ENCODE data around the gene HSPG2.

HSPG2 gene

DNA sequence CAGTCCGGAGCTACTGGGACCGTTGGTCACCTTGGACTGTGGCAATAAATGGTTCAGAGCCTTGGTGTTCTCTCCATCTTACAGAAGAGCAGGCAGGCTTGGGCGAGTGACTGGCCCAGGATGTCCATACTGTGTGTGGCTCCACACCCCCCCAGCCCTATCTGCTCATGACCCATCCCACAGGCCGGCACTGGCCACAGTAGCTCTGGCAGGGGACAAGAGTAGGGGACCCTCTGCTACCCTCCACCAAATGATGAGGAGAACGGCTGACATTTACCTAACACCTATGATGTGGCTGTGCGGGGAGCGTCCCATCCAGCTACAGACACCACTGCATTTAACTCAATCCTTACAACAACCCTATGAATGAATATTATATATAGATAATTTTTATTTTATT, 111.7 kb downstream of the HSPG2 start:
- DNase-seq (ENCODE audit: low spot score), result no peak
- TF ChIP-seq, protein P1, sequence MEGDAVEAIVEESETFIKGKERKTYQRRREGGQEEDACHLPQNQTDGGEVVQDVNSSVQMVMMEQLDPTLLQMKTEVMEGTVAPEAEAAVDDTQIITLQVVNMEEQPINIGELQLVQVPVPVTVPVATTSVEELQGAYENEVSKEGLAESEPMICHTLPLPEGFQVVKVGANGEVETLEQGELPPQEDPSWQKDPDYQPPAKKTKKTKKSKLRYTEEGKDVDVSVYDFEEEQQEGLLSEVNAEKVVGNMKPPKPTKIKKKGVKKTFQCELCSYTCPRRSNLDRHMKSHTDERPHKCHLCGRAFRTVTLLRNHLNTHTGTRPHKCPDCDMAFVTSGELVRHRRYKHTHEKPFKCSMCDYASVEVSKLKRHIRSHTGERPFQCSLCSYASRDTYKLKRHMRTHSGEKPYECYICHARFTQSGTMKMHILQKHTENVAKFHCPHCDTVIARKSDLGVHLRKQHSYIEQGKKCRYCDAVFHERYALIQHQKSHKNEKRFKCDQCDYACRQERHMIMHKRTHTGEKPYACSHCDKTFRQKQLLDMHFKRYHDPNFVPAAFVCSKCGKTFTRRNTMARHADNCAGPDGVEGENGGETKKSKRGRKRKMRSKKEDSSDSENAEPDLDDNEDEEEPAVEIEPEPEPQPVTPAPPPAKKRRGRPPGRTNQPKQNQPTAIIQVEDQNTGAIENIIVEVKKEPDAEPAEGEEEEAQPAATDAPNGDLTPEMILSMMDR (IDR thresholded peaks at IDR 0.05; ENCODE audit: extremely low read depth, insufficient read depth, missing control alignments), result no peak
- in situ Hi-C loops (cut with MboI; ENCODE audit: low pct_unique_long_range_greater_than_20kb, low sequenced_read_pairs, unreplicated experiment), result no loop called here

DNA sequence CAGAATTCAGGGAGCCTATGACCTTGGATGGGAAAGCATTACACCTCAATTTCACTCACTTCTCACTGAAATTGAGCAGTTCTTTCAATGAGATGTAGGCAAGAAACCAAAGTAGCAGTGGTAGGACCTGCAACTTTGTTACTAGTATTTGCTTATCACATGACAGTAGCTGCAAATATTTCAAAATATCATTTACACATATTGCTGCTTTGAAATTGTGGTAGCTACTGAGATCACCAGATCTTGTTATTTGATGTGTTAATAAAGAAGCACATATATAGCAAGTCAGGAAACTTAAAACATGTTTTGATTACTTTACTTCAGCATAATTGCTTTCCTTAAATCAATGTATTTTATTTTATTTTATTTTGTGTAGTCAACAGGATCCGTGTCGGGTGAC, 112.2 kb downstream of the HSPG2 start:
- in situ Hi-C loops (cut with MboI; ENCODE audit: low pct_unique_long_range_greater_than_20kb, low sequenced_read_pairs, unreplicated experiment), result no loop called here
- TF ChIP-seq, protein P1 (IDR thresholded peaks at IDR 0.05; ENCODE audit: extremely low read depth, insufficient read depth, missing control alignments), result no peak
- DNase-seq (ENCODE audit: low spot score), result no peak

DNA sequence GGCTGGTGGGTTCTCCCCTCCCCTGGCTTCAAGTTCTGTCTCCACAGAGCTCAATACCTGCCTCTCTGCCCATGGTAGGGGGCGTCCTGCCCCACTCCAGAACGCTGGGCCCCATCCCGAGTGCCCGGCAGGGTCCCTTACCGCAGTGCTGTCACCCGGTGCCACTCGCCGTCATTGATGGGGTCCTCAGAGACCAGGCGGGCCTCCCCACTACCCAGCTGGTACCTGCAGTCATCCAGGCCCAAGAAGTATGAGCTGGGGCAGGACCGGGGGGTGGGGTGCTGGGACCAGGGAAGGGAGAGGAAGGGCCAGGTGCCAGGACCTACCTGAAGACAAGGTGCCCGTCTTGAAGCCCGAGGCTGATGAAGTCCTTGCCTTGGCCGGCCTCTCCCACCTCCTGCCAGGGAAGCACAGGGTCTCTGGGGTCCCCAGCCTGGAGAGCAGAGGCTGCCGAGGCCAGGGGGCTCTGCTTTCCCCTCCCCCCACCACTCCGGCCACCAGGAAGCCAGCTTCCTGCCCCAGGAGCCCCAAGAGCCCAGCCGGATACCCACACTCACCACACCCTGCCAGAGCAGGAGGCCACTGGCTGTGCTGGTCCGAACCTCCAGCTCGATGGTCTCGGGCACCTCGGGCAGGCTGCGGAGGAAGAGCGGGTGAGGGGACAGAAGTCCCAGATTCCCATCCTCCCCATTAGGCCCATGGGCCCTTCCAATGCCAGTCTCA, 113.0 kb downstream of the HSPG2 start:
- in situ Hi-C loops (cut with MboI; ENCODE audit: low pct_unique_long_range_greater_than_20kb, low sequenced_read_pairs, unreplicated experiment), result no loop called here
- no peak for DNase-seq (ENCODE audit: low spot score)
- TF ChIP-seq, protein P1 (IDR thresholded peaks at IDR 0.05; ENCODE audit: extremely low read depth, insufficient read depth, missing control alignments), result no peak

DNA sequence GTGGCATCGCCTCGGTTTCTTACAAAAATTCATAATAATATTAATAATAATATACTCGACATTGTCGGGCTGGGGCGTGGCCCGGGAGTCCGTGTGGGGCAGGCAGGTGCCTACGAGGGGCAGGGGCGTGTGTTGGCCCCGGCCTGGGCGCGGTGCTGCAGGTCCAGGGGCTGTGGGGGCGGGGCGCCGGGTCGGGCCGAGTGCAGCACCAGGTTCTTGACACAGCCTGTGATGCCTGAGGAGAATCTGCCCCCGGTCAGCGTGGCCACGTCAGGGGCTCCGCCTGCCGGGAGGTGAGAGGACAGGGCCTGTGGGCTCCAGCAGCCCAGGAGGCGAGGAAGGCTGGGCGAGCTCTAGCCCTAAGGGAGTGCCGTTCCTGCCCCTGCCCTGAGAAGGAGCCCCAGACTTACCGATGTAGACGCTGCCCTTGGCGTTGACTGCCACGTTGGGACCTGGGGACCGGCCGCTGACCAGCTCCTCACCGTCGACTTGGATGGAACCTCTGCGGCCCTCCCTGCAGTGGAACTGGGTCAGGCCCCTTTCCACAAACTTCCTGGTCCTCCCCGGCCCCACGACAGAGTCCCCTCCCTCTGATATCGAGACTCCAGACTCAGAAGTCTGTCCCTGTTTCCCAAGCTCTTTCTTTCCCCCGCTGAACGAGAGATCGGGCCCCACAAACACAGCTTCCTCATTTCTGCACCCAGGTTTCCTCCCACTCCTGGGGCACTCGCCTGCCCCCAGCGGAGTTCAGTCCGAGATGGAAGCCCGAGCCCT, 113.7 kb downstream of the HSPG2 start:
- DNase-seq (ENCODE audit: low spot score), result no peak
- in situ Hi-C loops (cut with MboI; ENCODE audit: low pct_unique_long_range_greater_than_20kb, low sequenced_read_pairs, unreplicated experiment), result no loop called here

DNA sequence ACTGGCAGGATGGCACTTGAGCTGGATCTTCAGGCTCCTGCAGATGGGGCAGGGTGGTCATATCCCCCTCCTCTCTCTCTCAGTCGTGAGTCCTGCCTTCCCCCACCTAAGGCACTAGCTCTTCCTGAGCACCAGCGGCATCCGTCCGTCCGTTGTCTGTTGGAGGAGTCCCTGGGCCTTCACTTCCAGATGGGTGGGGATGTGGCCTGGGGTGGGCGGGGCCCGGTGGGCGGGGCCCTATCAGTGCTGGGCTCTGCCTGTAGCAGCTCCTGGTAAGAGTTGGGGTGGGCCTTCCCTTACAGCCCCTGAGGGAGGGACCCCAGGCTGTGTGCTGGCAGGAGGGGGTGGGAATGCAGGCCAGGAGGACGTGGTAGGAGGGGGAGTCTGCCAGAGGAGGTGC, 114.8 kb downstream of the HSPG2 start:
- in situ Hi-C loops (cut with MboI; ENCODE audit: low pct_unique_long_range_greater_than_20kb, low sequenced_read_pairs, unreplicated experiment), result no loop called here
- TF ChIP-seq, protein P1 (IDR thresholded peaks at IDR 0.05; ENCODE audit: extremely low read depth, insufficient read depth, missing control alignments), result no peak

More for the DNA sequence above, 113.7 kb downstream of the HSPG2 start:
- TF ChIP-seq, protein P1 (IDR thresholded peaks at IDR 0.05; ENCODE audit: extremely low read depth, insufficient read depth, missing control alignments), result no peak

DNA sequence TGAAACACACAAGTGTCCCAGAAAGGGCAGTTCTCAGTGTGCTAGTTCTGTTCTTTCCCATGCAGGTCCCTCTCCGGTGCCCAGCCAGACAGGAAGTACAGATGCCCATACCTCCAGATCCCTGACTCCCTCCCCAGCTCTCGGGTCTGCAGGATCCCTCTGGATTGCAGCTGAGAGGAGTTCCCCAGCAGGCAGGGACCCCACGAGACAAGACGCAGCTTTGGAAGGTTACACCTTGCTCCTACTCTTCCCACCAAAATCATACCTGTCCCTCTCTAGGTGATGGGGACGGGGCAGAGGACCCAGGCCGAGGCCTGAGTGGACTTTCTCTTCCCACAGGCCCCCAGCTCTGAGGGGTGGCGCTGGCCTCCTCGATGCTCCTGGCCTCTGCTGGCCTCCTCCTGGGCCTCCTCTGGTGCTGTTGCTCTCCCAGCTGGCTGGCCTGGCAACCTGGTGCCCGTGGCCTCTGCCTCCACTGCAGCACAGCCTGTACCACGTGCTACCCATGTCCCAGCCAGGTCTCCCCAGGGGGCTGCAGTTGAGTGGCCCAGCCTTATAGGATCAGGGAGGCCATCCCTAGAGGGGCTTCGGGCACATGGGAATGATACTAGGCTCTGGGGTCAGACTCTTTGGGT, 115.6 kb downstream of the HSPG2 start:
- TF ChIP-seq, protein P1 (IDR thresholded peaks at IDR 0.05; ENCODE audit: extremely low read depth, insufficient read depth, missing control alignments), result no peak
- in situ Hi-C loops (cut with MboI; ENCODE audit: low pct_unique_long_range_greater_than_20kb, low sequenced_read_pairs, unreplicated experiment), result no loop called here
- DNase-seq (ENCODE audit: low spot score), result no peak

More for the DNA sequence above, 114.8 kb downstream of the HSPG2 start:
- DNase-seq (ENCODE audit: low spot score), result no peak

Data from GM13977 (cell line).